Kidney epithelial cell (primary cell): ENCODE measurements around the gene METTL23. TPM values are rescaled to one million over a fixed set of nuclear protein-coding genes. Genes with fewer than 3 reads are reported as not detected.
"Not testable (repeated sequence)": the region's sequence is repeated elsewhere in the genome, so short reads cannot be mapped to it uniquely, and the experiment has no call there.

Experiments
- DNase-seq: peaks from one replicate; pipeline ENCODE4 v3.0.0-alpha.2; 2010; ENCODE audit warnings: low read depth
- H3K27me3 ChIP-seq: 2 replicates; pipeline ENCODE4 v1.6.0; 2011; ENCODE audit warnings: low read length; ENCODE audit not compliant: control insufficient read depth, insufficient read depth
- H3K36me3 ChIP-seq: 2 replicates; pipeline ENCODE4 v1.5.1; 2011; ENCODE audit warnings: low read length; ENCODE audit not compliant: control insufficient read depth, insufficient read depth
- H3K4me3 ChIP-seq: 2 replicates; pipeline ENCODE4 v1.5.1; 2011; ENCODE audit warnings: low read depth, mild to moderate bottlenecking, control low read depth, low read length
- total RNA-seq: library from RNA; depleted of rRNA; stranded (reverse); fragments of >200 nt; gene quantifications from 2 replicates; pipeline ENCODE4 v1.2.3, GENCODE V29; 2015
- TF ChIP-seq, protein P1 (sequence below): IDR thresholded peaks from 2 replicates; pipeline ENCODE4 v1.5.1; 2011; ENCODE audit warnings: mild to moderate bottlenecking, moderate library complexity, low read length, control low read depth, inconsistent platforms; ENCODE audit not compliant: insufficient read depth, poor library complexity, severe bottlenecking

Gene METTL23
- total RNA-seq, 1 donor from 2014 or later, result 32.8 TPM

DNA sequence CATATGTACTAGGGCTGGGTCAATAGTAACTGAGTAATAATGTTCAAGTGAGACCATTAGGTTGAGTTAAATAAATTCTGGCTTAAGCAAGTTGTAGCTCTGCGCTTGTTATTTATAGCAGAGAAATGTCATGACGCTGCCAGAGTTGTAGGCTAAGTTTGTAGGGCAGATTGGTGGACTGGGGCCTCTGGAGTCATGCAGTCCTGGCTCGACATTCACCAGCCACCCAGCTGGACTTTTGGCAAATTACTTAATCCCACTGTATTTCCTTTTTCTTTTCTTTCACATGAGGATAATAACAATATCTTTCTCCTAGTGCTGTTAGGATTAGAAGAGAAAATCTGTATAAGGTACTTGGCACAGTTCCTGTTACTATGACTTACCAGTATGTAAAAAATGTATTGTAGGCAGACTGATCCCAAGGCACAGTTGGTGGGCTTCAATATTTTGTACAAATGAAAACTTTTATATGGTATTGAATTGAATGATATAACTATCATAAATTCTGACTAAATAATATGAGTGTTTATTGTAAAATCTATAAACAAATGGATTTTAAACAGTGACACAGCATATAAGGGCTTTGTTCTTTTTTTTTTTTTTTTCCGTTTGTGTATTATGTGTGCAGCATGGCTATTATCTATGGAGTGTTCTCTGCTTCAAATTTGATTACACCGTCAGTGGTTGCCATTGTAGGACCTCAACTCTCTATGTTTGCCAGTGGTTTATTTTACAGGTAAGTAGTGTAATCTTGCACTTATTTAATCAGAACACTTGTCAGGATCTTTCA lies 13.9 kb downstream of the METTL23 start:
- DNase-seq, result no peak
- TF ChIP-seq, protein P1, sequence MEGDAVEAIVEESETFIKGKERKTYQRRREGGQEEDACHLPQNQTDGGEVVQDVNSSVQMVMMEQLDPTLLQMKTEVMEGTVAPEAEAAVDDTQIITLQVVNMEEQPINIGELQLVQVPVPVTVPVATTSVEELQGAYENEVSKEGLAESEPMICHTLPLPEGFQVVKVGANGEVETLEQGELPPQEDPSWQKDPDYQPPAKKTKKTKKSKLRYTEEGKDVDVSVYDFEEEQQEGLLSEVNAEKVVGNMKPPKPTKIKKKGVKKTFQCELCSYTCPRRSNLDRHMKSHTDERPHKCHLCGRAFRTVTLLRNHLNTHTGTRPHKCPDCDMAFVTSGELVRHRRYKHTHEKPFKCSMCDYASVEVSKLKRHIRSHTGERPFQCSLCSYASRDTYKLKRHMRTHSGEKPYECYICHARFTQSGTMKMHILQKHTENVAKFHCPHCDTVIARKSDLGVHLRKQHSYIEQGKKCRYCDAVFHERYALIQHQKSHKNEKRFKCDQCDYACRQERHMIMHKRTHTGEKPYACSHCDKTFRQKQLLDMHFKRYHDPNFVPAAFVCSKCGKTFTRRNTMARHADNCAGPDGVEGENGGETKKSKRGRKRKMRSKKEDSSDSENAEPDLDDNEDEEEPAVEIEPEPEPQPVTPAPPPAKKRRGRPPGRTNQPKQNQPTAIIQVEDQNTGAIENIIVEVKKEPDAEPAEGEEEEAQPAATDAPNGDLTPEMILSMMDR, result no peak
- Histone ChIP-seq H3K36me3 (peaks cover 2% of the 10 kb centered on the region), H3K4me3 (no peak overlapping the region), H3K27me3 (no peaks in the 10 kb centered on the region)

GRCh38 chr17:76742958-76743357 lies 16.3 kb downstream of the METTL23 start:
- Histone ChIP-seq H3K4me3 (no peak overlapping the region), H3K27me3 (no peaks in the 10 kb centered on the region), H3K36me3 (peaks cover 2% of the 10 kb centered on the region)
- TF ChIP-seq, protein P1, result no peak
- no peak for DNase-seq

- TF ChIP-seq, protein P1, result no peak
- Histone ChIP-seq H3K4me3 (no peak overlapping the region), H3K27me3 (no peaks in the 10 kb centered on the region), H3K36me3 (peaks cover 2% of the 10 kb centered on the region)
- DNase-seq, result no peak
These were observed 18.1 kb downstream of the METTL23 start for GRCh38 chr17:76744747-76745146.

DNA sequence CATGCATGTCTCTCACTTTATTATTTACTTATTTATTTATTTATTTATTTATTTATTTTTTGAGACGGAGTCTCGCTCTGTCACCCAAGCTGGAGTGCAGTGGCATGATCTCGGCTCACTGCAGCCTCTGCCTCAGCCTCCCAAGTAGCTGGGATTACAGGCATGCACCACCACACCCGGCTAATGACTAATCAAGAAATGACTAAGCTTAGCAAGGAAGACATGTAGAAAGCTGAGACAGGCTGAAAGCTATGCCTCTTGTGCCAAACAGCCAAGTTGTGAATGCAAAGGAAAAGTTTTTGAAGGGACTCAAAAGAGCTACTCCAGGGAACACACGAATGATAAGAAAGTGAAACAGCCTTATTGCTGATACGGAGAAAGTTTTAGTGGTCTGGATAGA lies 19.1 kb downstream of the METTL23 start:
- not testable (repeated sequence) for H3K36me3 ChIP-seq, DNase-seq, H3K4me3 ChIP-seq, H3K27me3 ChIP-seq

GRCh38 chr17:76747716-76748363 lies 21.2 kb downstream of the METTL23 start:
- H3K4me3 ChIP-seq, result no peak overlapping the region
- H3K36me3 ChIP-seq, result peaks cover 2% of the 10 kb centered on the region
- no peaks in the 10 kb centered on the region for H3K27me3 ChIP-seq
- TF ChIP-seq, protein P1, result no peak
- DNase-seq, result no peak

- Histone ChIP-seq H3K36me3 (peaks cover 2% of the 10 kb centered on the region), H3K4me3 (no peak overlapping the region), H3K27me3 (no peaks in the 10 kb centered on the region)
- TF ChIP-seq, protein P1, result no peak
- DNase-seq, result no peak
These were observed 22.0 kb downstream of the METTL23 start for GRCh38 chr17:76748657-76749056.
